DMS53 (cell line): ENCODE data around the gene PRAMEF6.
"Not testable (repeated sequence)": the region's sequence is repeated elsewhere in the genome, so short reads cannot be mapped to it uniquely, and the experiment has no call there.

Source experiments
- DNase-seq: peaks from one replicate; lab custom pipeline; 2025; lab: John Stamatoyannopoulos, UW

PRAMEF6 gene

DNA sequence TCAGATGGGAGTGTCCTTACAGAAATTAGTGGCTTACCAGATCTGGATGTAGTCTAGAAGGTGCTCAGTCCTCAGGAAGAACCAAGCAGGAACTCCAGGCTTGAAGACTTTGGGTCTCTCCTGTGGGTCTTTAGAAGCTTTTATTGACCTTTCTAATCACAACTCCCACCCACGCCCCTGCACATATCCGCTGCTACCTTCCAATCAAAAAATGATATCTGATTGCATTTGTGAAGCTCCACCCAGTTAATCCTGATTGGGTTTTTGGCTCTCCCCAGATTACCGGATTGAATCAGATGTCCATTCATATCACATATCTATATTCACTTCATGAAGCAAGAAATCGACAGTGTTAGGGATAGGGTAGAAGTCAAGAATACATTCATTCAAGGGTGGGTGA, at the start of gene PRAMEF6:
PRAMEF6 (minus strand) TSS at position 101 of the 400 bp plus-strand sequence. CDS start 5,062 bp downstream, outside the sequence.
- DNase-seq: not testable (repeated sequence)

DNA sequence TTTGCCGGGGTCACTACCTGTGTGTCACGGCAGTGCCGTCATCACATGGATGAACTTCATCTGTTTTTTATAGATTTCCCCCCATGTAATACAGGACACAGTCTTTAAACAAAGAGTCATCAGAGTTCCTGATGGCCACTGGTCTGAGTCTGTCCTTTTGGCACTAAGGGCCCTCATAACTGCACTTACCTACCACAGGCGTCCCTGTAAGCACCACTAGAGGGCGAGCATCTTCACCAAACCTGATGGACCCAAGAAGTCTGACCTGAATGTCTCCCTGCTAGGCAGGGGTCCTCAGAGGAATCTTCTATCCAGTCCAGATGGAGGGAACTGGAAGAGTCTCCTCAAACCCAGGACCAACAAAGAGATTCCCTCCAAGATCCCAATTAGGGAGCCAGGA, 23.0 kb downstream of the PRAMEF6 start:
- DNase-seq: not testable (repeated sequence)

DNA sequence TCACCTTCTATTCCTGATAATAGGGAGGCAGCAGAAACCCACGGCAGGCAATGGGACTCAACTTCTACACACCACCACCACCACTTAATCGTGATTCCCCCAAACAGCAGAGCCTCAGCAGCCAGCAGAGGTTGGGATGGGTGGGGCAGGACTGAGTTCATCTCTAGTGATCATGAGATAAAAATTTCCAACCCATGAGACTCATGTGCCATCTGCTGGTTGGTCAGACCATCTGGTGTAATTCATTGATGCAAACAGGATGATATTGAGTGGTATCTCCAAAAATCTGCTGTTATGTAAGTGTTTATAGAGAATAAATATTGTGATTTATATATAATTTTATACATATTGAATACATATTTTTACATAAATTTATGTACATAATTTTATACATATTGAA, 25.6 kb downstream of the PRAMEF6 start:
- DNase-seq: not testable (repeated sequence)

DNA sequence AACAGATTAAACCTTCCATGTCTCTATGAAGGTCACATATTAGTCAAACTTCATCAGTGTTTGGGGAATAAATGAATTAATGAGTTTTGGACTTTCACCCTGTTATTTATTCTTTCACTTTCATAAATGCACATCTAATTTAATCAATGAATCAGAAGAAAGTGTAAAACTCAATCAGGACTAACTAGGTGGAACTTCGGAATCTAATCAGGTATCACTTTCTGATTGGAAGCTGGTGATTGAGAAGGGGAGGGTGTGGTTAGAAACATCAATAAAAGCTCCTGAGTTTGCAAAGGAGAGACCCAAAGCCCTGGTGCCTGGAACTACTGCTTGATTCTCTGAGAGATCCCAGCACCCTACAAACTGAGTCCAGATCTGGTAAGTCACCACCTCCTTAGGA, 31.1 kb downstream of the PRAMEF6 start, which contains the start of gene PRAMEF7:
PRAMEF7 (plus strand) TSS at position 301 of the 400 bp plus-strand sequence. CDS start 1,083 bp downstream, outside the sequence.
- not testable (repeated sequence) for DNase-seq

DNA sequence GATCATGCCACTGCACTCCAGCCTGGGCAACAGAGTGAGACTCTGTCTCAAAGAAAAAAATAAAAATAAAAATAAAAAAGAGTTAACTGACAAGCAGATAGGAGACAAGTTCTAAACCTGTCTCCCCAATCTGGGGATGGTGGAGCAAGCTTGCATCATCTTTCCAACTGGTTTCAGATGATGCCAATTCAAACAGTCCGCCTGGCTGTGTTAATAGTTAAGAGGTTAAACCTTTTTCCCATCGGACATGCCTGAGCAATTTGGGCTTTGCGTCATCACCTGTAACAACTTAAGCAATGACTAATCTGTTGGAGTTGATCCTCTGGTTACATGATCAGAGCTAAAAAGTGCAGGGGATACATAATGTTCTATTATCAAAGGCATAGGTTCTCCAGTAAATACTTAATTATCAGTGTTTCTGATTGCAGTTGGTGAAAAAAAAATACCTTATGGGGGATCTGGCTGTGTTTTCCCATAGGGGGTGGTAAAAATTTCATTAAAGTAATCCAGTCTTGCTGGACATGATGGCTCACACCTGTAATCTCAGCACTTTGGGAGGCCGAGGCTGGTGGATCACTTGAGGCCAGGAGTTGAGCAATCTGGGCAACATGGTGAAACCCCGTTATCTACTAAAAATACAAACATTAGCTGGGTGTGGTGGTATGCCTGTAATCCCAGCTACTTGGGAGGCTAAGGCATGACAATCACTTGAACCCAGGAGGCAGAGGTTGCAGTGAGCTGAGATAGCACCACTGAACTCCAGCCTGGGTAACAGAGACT, 43.4 kb downstream of the PRAMEF6 start:
- DNase-seq: not testable (repeated sequence)

DNA sequence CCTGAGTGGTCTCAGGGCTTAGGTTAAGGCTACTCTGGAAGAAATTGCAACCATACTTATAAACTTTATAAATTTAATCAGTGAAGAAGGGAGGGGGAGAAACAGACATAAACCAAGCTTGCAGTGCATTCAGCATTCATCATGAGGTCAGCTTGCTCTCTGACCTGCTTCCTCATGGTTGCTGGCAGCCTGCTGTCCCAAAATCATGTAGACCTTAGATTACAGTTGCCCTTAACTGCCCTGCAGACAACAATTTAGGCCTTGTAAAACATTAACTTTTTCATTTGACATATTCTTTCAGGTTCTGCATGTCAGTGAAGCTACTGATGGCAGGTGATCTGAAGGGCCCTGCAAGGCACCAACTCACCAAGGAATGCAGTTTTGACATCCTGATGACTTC, 48.2 kb downstream of the PRAMEF6 start:
- DNase-seq: not testable (repeated sequence)

DNA sequence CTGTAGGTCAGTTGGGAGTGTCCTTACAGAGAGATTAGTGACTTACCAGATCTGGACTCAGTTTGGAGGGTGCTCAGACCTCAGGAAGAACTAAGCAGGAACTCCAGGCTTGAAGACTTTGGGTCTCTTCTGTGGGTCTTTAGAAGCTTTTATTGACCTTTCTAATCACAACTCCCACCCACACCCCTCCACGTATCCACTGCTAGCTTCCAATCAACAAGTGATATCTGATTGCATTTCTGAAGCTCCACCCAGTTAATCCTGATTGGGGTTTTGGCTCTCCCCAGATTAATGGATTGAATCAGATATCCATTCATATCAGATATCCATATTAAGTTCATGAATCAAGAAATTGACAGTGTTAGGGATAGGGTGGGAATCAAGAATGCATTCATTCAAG, 49.2 kb downstream of the PRAMEF6 start, which contains the start of gene PRAMEF10:
PRAMEF10 (minus strand) TSS at position 101 of the 400 bp plus-strand sequence. CDS start 2,423 bp downstream, outside the sequence.
- not testable (repeated sequence) for DNase-seq
